GM21528 (cell line): ENCODE results near the gene SPRED2.
"Not testable (repeated sequence)": the region's sequence is repeated elsewhere in the genome, so short reads cannot be mapped to it uniquely, and the experiment has no call there.

Experiments
- ATAC-seq: cut with Tn5 transposase; IDR thresholded peaks from one replicate; pipeline ENCODE4 v1.9.1; 2021; ENCODE audit warnings: mild to moderate bottlenecking, moderate library complexity; ENCODE audit not compliant: unreplicated experiment, low FRiP score

SPRED2 gene

DNA sequence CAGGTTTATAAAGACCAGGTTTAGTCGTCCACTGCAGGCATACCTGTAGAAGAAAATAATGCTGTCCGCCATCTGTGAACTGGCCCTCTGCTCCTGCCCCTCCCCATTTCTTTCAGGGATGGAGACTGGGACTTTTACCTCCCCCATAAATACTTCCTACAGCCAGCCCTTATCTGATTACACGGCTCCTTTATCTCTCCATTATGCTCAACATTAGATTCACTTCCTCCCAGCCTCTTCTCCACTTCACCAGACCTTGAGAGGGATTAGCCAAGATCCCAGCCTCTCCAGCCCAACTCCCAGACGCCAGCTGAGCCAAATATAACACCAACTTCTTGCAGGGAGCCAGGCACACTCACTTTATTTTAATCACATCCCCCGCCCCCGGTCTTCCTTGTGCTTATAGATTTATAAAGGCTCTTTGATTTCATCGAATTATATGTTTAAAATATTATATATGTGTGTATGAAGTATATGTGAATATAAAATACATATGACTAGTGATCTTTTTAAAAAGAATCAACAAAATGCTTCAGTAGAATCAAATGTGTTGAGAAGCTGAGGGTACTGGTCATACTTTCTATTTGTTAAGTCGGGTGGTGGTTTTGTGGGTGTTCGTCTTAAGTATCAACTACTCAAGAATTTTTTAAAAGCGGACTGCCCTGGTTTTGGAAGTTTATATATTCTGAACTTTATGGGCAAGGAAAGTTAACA lies 81.0 kb downstream of the SPRED2 start:
- ATAC-seq, result no peak

DNA sequence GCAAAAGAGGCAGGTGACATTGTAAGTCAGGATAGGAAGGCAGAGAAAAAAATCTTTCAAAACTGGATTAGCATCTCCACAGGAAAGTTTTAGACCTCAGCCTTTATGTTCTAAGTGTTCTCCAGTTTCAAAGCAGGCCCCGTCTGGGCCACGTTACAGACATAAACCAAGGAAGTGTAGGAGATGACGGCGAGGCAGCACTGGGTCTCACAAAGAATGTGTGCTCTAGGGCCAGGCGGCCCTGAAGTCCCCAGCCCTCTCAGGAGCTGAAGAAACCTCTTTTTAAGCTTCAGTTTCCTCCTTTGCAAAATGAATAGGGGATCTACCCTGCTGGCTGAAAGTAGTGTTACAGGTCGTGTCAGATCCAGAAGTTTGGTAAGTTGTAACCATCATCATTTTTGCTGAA lies 81.7 kb downstream of the SPRED2 start:
- no peak for ATAC-seq

DNA sequence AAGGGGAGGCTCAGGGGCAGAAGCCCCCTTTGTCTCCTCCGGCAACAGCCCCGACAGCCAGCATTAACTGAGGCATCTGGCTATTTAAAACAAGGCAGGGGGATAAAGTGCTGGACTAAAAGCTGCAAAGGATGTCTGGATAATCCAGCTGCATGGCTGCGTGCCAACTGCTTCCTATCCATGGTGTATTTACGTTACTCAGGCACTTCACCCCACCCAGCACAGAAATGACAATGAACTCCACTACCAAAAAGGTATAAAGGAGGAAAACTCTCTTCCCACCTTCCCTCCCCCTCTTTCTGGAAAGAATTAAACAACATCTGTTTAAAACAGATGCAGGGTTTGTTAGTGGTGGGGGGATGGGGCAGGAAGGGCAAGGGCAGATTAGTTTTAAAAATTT lies 82.5 kb downstream of the SPRED2 start:
- ATAC-seq, result no peak

DNA sequence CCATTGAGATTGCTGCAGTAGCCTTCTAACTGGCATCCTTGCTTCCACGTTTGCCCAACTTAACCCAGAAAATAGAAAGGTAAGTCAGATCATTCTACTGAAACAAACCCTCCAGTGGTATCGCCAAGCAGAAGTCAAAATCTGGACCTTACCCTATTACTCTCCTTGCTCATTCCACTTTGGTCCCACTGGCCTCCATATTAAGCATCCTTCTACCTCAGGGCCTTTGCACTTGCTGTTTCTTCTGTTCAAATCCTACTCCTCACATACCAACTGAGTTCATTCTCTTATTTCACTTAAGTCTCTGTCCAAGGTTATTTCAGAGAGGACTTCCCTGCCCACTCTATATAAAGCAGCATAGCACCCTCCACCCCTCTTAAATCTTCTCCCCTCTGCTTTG lies 84.5 kb downstream of the SPRED2 start:
- ATAC-seq, result no peak

DNA sequence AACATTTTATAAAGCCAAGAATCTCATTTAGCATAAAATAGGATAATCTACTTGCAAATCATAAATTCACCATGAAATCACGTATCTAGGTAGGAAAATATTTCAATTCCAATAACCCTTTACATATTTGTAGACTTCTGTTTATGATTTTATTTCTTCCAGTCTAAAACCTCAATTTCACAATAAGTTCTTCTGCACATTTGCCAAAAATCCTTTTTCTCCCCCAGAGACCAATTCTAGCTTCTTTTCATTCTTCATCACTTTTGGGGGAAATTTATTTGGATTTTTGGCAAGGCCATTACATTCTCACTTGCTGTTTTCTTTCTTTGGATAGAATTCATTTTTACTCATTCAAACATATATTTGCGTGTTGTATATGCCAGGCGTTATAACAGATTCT lies 86.8 kb downstream of the SPRED2 start:
- no peak for ATAC-seq

DNA sequence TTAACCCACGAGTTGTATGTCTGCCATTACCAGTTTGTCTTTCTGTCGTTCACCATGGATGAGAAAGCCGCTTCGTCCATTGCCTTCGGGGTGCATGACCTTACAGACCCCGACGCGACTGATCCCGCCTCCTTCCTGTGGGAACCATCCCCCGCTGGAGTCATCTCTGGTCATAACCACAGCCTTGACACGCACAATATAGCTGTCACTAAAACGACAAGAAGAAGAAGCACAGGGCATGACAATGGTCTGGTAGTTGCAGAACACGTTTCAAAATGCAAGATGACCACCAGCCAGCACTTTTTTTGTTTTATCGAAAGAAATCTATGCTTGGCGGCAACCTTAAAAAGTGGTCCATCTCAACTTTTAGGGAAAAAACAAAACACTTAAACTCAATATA lies 87.7 kb downstream of the SPRED2 start:
- ATAC-seq, result no peak

DNA sequence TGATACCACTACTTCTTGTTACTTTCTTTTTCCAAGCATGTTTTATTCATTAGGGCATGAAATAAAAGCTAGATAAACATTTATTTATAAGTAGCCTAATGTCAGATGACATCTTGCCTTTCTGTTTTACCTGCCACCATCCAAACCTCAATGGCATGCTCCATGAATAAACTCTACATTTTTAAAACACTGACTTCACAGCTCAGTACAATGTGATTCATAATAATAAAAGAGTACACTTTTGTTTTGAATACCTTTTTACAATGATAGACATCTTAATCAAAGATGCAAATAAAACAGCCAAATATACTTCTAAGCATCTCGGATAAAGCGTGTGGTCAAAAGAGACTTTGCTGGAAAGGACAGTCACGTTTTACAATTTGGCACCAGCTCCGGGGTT lies 88.2 kb downstream of the SPRED2 start:
- no peak for ATAC-seq

DNA sequence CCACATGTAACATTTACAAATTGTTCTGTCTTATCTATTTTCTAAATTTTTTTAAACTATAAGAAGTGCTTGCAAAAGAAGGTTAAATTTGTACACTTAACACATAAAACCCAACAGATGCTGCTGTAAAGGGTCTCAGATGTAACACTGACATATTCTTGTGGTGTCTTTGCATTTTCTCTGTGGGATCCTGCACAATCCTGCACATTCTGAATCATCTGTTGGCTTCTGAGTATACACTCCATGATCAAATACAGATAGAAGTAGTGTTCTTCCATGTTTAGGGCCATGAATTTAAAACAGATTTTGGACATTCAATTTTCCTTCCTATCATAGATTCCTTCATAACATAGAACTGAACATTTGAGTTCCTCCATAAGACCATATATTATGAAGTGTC lies 89.0 kb downstream of the SPRED2 start:
- ATAC-seq, result no peak

DNA sequence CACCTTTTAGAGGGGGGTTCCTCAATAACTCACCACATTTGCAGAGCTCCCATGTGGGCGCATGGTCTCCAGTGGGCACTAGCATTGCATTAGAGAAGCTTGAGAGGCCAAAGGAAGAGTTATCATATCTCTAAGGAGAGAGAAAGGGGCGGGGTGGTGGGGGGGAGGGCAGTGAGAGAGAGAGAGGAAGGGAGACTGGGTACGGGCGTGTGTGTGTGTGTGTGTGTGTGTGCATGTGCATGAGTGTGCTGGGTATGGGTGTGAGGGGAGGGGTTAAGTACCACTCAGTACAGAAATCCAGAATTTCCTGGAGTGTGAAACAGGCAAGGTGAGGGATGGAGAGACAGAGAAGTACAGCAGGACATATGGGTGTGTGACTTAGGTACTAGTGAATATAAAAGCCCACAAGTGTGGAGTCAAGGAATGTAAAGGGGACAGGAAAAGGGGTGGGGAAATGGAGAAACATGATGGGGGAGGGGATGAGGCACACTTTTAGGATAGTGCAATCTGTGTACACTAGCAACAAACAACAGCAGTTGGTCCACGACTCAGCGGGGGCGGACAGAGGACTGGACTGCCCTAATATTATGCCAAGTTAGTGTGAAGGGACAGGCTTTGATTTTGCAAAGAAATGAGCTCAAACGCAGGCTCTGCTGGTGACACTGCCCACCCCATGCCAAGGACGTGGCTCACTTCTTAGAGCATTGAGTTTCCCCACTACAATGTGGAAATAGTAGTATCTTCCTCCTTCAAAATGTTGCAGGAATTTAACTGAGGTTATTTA lies 91.3 kb downstream of the SPRED2 start:
- ATAC-seq, result no peak

DNA sequence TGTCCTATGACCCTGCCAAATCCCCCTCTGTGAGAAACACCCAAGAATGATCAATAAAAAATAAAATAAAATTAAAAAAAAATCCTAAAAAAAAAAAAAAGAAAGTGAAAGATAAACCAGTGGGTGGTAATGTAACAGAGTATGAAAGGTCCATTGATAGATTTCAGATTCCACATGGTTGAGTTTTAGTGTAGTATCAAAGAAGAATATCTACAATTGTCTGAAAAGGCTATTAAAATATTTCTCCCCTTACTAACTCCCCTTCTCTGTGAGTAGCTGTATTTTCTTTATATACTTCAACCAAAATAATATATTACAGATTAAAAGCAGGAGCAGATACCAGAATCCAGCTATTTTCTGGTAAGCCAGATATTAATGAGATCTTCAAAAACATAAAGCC lies 92.8 kb downstream of the SPRED2 start:
- ATAC-seq, result no peak

DNA sequence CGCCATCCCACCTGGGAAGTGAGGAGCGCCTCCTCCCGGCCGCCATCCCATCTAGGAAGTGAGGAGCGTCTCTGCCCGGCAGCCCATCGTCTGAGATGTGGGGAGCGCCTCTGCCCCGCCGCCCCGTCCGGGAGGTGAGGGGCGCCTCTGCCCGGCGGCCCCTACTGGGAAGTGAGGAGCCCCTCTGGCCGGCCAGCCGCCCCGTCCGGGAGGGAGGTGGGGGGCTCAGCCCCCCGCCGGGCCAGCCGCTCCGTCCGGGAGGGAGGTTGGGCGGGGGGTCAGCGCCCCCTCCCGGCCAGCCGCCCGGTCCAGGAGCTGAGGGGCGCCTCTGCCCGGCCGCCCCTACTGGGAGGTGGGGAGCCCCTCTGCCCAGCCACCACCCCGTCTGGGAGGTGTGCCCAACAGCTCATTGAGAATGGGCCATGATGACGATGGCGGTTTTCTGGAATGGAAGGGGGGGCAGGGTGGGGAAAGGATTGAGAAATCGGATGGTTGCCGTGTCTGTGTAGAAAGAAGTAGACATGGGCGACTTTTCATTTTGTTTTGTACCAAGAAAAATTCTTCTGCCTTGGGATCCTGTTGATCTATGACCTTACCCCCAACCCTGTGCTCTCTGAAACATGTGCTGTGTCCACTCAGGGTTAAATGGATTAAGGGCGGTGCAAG lies 93.4 kb downstream of the SPRED2 start:
- not testable (repeated sequence) for ATAC-seq

DNA sequence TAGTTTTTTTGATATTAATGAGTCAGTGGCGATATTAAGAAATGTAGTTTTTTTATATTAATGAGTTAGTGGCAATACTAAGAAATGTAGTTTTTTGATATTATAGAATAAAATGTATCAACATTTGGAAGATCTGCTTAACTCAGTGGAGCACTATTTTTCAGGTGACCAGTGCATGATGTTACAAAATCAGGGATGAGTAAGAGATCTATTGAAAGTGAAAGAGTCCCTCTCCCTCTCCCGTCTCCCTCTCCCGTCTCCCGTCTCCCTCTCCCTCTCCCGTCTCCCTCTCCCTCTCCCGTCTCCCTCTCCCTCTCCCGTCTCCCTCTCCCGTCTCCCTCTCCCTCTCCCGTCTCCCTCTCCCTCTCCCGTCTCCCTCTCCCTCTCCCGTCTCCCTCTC lies 94.5 kb downstream of the SPRED2 start:
- ATAC-seq, result not testable (repeated sequence)

DNA sequence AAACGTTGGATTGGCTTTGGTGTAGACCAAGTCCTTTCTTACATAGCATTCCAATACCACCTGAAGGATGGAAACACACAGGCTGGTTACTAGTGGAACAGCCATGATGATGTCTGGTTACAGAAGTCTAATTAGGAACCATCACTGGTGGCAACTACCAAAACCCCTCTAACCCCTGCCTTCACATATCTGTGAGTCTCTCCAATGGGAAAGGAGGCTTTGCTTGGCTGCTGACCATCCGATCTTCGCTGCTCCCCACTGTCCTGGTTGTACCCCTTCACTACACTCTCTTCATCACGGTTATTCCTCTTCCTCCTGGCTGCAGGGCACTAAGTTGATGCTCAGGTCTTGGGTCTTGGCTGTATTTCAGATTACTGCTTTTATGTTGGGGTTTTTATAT lies 97.7 kb downstream of the SPRED2 start:
- ATAC-seq, result no peak

DNA sequence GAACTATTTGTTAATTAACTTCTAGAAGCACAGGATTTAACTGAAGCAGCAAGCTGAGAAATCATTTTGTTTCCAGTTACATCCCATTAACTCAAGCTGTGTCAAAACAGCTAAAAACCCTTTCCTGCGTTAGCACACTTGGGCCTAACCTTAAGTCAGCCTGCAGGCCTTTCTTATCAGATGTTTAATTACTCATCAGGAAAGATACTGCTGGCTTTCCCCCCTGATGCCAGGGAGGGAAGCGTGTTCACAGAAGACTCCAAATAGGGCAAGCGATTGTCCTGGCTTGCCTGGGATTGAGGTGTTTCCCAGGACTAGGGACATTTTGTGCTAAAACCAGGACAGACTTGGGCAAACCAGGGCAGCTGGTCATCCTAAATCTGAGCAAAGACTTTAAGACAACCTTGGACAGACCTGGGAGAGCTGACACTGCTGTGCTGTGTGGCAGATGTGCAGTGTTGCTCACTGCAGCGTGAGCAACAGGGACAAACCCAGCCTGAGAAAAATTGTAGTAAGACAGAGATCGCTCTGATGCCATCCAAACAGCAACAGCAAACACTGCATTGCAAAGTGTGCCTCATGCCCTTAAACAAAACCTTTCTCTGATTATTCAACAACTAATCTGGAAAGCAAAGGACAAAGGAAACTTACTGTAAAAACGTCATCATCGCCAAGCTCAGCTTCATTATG lies 100.9 kb downstream of the SPRED2 start:
- no peak for ATAC-seq

DNA sequence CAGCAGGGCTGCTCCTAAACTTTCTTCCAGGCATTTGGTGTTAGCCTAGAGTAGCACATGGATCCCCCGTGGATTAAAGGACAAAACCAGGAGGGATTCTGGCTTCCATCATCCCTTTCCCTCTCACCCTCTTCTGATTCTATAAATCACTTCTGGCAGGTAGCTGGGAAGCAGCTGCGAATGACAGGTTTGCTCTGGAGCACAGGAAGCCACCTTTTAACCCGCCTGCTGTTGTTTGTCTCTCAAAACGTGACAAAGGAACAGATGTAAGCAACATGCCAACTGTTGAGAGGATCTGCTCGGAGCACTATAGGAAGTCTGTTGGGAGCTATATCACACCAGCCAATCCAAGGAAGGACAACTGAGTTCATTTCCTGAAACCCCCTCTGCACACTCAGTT lies 102.9 kb downstream of the SPRED2 start:
- no peak for ATAC-seq

DNA sequence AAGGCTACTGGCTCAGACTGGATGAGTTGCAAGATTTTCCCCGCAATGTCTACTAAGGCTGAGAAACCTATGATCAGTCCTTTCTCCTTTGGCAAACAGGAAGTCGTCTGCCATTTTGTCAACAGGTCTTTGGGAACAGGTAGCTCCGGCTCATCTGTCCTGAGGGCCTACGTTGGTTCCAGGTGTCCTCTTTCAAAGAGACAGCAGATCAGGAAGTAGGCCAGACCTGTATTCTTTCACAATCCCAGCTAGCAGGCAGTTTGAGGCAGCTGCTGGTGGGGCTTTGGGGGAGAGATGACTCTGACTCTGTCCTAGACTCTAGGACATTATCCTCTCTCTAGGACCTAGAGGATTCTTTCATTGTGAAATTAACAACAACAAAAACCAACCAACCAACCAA lies 106.1 kb downstream of the SPRED2 start:
- ATAC-seq, result no peak

DNA sequence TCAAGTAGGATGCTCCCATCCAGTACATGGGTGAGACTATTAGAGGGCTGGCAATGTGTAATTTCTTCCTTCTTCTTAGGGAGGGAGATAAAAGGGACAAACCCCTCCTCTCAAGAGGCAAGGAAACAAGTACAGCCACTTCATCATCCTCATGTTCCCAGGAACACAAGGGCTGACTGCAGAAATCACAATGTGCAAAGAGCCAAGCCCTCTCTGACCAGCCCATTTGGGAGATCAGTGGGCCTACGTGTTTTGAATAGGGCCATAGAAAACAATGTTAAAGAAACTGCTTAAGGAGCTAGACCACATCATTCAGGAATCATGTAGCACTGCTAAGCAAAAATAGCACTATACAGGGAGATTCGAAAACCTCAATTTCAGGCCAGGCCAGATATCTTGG lies 107.3 kb downstream of the SPRED2 start:
- no peak for ATAC-seq

DNA sequence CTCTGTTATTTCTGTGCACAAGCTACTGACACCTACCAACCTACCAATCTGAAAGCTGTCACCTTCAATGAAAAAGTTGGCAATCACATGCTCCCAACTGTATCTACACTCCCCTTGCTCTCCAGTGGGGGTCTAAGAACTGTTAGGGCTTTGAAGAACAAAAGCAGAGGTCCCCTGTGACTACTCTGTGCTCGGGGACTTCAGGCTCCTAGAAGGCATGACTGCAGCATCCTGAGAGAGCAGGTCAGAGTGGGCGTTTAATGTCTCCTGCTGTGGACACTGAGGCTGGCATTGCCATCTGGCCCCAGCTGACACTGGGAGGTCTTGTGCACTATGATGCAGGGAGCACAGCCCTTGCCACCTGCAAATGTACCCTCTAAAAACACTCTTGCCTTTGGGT lies 111.5 kb downstream of the SPRED2 start:
- ATAC-seq, result no peak

DNA sequence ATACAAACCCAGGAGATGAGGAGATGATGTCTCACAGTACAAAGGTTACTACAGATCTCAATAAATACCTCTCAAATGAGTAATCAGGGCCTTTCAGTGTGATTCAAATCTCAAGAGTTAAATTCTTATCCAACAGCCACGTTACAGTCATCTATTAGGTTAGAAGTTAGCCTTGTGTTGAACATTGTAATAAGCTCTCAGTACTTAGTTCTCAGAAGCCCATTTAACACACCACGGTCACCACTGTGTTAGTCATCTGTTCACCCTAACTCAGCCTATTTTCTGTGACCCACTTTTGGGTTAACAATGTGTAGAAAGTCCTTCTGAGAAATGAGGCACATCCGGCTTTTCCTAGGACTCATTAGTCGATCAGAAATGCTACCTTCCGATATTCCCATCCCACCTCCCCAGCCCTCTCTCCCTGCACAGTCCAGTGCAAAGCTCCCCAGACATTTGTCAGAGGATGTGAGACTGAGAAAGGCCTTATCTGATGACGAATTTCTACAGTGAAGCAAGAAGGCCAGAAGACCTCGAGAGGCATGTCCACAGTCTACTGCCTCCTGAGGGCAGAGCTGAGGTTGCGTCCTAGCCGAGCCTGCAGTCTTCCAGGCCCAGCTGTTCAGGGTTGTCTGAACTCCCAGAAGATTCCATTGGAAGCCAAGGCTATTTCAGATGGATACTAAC lies 112.2 kb downstream of the SPRED2 start:
- peak; percentile 56 for ATAC-seq

DNA sequence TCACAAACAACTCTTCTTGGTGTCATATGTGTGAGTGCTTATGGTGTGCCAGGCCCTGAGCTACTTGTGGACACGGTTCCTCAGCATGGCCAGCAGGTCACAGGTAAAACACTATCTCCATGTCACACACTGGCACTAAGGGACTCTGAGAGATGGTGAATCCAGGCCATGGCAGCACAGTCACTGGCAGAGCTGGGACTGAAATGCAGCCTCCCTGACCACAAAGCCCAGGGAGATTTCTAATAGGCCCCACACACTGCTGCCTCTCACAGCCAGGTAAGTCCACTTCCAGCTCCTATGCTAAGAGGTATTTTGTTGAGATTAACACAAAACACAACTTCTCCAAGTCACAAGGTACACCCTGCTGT lies 112.7 kb downstream of the SPRED2 start:
- no peak for ATAC-seq
